HG03097 (cell line): ENCODE measurements around the gene STRN3.
A peak's percentile ranks its signal among the peaks of the same experiment; 100 is the strongest.

Source experiments
- ATAC-seq: cut with Tn5 transposase; IDR thresholded peaks from one replicate; pipeline ENCODE4 v1.9.1; 2021; ENCODE audit not compliant: unreplicated experiment, low FRiP score

The STRN3 gene

GRCh38 chr14:30882431-30882830 is 143.7 kb downstream of the STRN3 start:
- no peak for ATAC-seq

GRCh38 chr14:30876692-30877091 is 149.5 kb downstream of the STRN3 start:
- ATAC-seq: no peak

GRCh38 chr14:30875788-30876053 is 150.5 kb downstream of the STRN3 start:
- ATAC-seq: no peak

GRCh38 chr14:30874999-30875787 is 151.0 kb downstream of the STRN3 start:
- peak; percentile 18 for ATAC-seq

GRCh38 chr14:30874120-30874998 is 151.8 kb downstream of the STRN3 start, which contains the start of gene COCH:
COCH (plus strand) TSS chr14:30874559; CDS start chr14:30874939, 380 bp downstream.
- peak; percentile 62 for ATAC-seq

- ATAC-seq: no peak
Observed at GRCh38 chr14:30873308-30874119, 152.7 kb downstream of the STRN3 start.

GRCh38 chr14:30872602-30873001 is 153.6 kb downstream of the STRN3 start:
- no peak for ATAC-seq

GRCh38 chr14:30869551-30870155 is 156.5 kb downstream of the STRN3 start:
- ATAC-seq: no peak

- ATAC-seq: no peak
Observed at GRCh38 chr14:30868736-30869135, 157.4 kb downstream of the STRN3 start.

- ATAC-seq: no peak
Observed at GRCh38 chr14:30864934-30865333, 161.2 kb downstream of the STRN3 start.

GRCh38 chr14:30861200-30861599 is 165.0 kb downstream of the STRN3 start:
- ATAC-seq: no peak

- ATAC-seq: peak; percentile 48
Observed at GRCh38 chr14:30855345-30856037, 170.7 kb downstream of the STRN3 start.

GRCh38 chr14:30854492-30854891 is 171.7 kb downstream of the STRN3 start:
- no peak for ATAC-seq

GRCh38 chr14:30853946-30854345 is 172.2 kb downstream of the STRN3 start:
- no peak for ATAC-seq

- ATAC-seq: no peak
Observed at GRCh38 chr14:30849983-30850382, 176.2 kb downstream of the STRN3 start.

- peak; percentile 81 for ATAC-seq
Observed at GRCh38 chr14:30849354-30849753, 176.8 kb downstream of the STRN3 start.

- ATAC-seq: peak; percentile 29
Observed at GRCh38 chr14:30848449-30849240, 177.5 kb downstream of the STRN3 start.
